Skeletal muscle tissue (tissue), 4 donors: ENCODE results near the gene KRTAP4-6. TPM values are rescaled to one million over a fixed set of nuclear protein-coding genes. Genes with fewer than 3 reads are reported as not detected.
"Not testable (repeated sequence)": the region's sequence is repeated elsewhere in the genome, so short reads cannot be mapped to it uniquely, and the experiment has no call there.

Experiments
- H3K27ac ChIP-seq: one replicate; pipeline ENCODE4 v1.7.0; 2013; ENCODE audit warnings: mild to moderate bottlenecking, low read depth, low read length, inconsistent platforms
- H3K27me3 ChIP-seq, 3 donors: one replicate each; pipeline ENCODE4 v1.7.0; 2013; ENCODE audit warnings: low read length in 3 of 3; ENCODE audit not compliant: control insufficient read depth in 3 of 3, insufficient read depth in 3 of 3
- H3K36me3 ChIP-seq, 3 donors: one replicate each; pipeline ENCODE4 v1.7.0; 2013; ENCODE audit warnings: low read length in 3 of 3; ENCODE audit not compliant: control insufficient read depth in 3 of 3, insufficient read depth in 3 of 3
- H3K4me1 ChIP-seq, 3 donors: one replicate each; pipeline ENCODE4 v1.7.0; 2013; ENCODE audit warnings: low read length in 3 of 3, mild to moderate bottlenecking in 3 of 3; ENCODE audit not compliant: control insufficient read depth in 3 of 3, insufficient read depth in 3 of 3
- H3K4me3 ChIP-seq, 3 donors: one replicate each; pipeline ENCODE4 v1.7.0; 2013; ENCODE audit warnings: low read length in 3 of 3
- H3K9ac ChIP-seq, 3 donors: one replicate each; pipeline ENCODE4 v1.7.0; 2013; ENCODE audit warnings: low read length in 3 of 3, mild to moderate bottlenecking in 3 of 3, moderate library complexity in 2 of 3, low read depth in 1 of 3
- H3K9me3 ChIP-seq, 3 donors: one replicate each; pipeline ENCODE4 v1.7.0; 2013; ENCODE audit warnings: low read length in 3 of 3; ENCODE audit not compliant: control insufficient read depth in 3 of 3
- total RNA-seq: library from RNA; depleted of rRNA; stranded (reverse); fragments of >200 nt; gene quantifications from one replicate; pipeline ENCODE4 v1.2.3, GENCODE V29; 2014
- donor health status: Osteomylitis.

KRTAP4-6 gene
- not detected for total RNA-seq

- Histone ChIP-seq H3K9ac (no peak within 1 kb of the TSS), H3K4me3 (no peak within 1 kb of the TSS), H3K9me3 (peaks cover 0 to 5% (median 0%) of the 10 kb centered on the region in 3 donors), H3K36me3 (no peaks in the 10 kb centered on the region), H3K4me1 (no peaks in the 10 kb centered on the region), H3K27me3 (peaks cover 0 to 4% (median 3%) of the 10 kb centered on the region in 3 donors), H3K27ac (no peak within 1 kb of the TSS)
Measured at GRCh38 chr17:41140360-41141131, at the start of gene KRTAP4-6. KRTAP4-6 (minus strand) TSS chr17:41140544; CDS start chr17:41140487, 57 bp downstream.

GRCh38 chr17:41189837-41190318 is 49.5 kb upstream of the KRTAP4-6 start, which contains the start of gene KRTAP9-1:
KRTAP9-1 (plus strand) TSS chr17:41189887; CDS start chr17:41189887, 0 bp downstream.
- not testable (repeated sequence) for H3K9me3 ChIP-seq, H3K36me3 ChIP-seq, H3K4me1 ChIP-seq, H3K4me3 ChIP-seq, H3K9ac ChIP-seq, H3K27ac ChIP-seq
- peaks cover 3 to 11% (median 10%) of the 10 kb centered on the region in 3 donors for H3K27me3 ChIP-seq

DNA sequence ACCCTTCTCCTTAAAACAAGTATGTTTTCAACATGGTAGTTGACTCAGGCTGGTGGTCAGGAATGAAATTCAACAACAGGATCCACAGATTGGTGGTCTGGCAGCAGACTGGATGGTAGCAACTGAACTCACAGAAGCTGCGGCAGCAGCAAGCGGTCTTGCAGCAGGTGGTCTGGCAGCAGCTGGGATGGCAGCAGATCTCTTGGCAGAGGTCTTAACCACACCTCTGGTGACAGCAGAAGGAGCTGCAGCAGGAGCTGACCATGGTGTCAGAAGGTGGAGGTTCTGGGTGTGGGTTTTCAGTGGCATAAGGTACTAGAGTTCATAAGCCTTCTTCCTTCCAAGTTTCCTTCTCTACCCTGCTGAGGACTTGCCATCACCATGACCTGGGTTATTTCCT is 46.5 kb upstream of the KRTAP4-6 start:
- Histone ChIP-seq H3K36me3 (no peaks in the 10 kb centered on the region), H3K27ac (no peak overlapping the region), H3K9ac (no peak overlapping the region), H3K27me3 (peaks cover 3 to 16% (median 10%) of the 10 kb centered on the region in 3 donors), H3K4me3 (no peak overlapping the region), H3K9me3 (no peaks in the 10 kb centered on the region), H3K4me1 (no peaks in the 10 kb centered on the region)

DNA sequence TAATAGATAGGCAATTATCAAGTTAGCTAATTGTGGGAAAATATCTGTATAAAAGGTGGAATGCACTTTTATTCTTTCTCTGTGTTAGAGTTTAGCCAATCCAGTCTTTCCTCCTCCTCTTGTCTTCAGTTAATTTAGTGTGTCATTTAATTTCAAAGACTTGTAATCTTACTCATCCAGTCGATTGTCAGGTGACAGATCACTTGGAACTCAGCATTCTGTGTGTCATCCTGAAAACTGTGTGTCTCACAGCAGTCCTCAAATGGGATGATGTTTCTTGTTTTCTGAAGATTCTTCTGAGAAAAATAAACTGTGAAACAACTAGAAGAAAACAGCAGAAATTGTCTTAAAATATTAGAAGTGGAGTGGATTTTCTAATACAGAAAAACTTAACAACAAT is 44.7 kb upstream of the KRTAP4-6 start:
- Histone ChIP-seq H3K27ac (no peak overlapping the region), H3K9me3 (no peaks in the 10 kb centered on the region), H3K4me1 (no peaks in the 10 kb centered on the region), H3K9ac (no peak overlapping the region), H3K4me3 (no peak overlapping the region), H3K27me3 (peaks cover 3 to 11% (median 6%) of the 10 kb centered on the region in 3 donors), H3K36me3 (no peaks in the 10 kb centered on the region)

DNA sequence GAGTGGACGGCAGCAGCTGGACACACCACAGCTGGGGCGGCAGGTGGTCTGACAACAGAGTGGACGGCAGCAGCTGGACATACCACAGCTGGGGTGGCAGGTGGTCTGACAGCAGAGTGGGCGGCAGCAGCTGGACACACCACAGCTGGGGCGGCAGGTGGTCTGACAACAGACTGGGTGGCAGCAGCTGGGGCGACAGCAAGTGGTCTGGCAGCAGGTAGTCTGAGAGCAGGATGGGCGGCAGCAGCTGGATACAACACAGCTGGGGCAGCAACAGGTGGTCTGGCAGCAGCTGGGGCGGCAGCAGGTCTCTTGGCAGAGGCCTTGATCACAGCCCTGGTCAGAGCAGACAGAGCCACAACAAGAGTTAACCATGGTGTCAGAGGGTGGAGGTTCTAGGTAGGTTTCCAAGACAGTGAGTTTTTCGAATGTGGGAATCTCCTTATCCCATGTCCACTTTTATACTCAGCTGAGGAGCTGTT is 44.2 kb upstream of the KRTAP4-6 start, which contains the start of gene KRTAP4-1:
TSS of gene KRTAP4-1 (minus strand) at position 432 of the 482 bp plus-strand sequence. CDS start at position 375, 57 bp downstream.
- Histone ChIP-seq H3K4me3 (no peak within 1 kb of the TSS), H3K4me1 (no peaks in the 10 kb centered on the region), H3K9ac (no peak within 1 kb of the TSS), H3K27ac (no peak within 1 kb of the TSS), H3K27me3 (peaks cover 3 to 9% (median 5%) of the 10 kb centered on the region in 3 donors), H3K36me3 (no peaks in the 10 kb centered on the region), H3K9me3 (no peaks in the 10 kb centered on the region)

GRCh38 chr17:41178843-41179616 is 38.7 kb upstream of the KRTAP4-6 start:
- H3K9me3 ChIP-seq: no peaks in the 10 kb centered on the region

GRCh38 chr17:41178341-41178740 is 38.0 kb upstream of the KRTAP4-6 start:
- Histone ChIP-seq H3K27ac (no peak overlapping the region), H3K27me3 (peaks cover 5 to 9% (median 7%) of the 10 kb centered on the region in 3 donors), H3K4me1 (no peaks in the 10 kb centered on the region), H3K4me3 (no peak overlapping the region), H3K36me3 (no peaks in the 10 kb centered on the region), H3K9ac (no peak overlapping the region), H3K9me3 (no peaks in the 10 kb centered on the region)

More at GRCh38 chr17:41178843-41179616, 38.7 kb upstream of the KRTAP4-6 start:
- Histone ChIP-seq H3K27ac (no peak overlapping the region), H3K27me3 (peaks cover 5 to 9% (median 7%) of the 10 kb centered on the region in 3 donors), H3K4me3 (no peak overlapping the region), H3K9ac (no peak overlapping the region), H3K36me3 (no peaks in the 10 kb centered on the region), H3K4me1 (no peaks in the 10 kb centered on the region)

- Histone ChIP-seq H3K4me3 (no peak within 1 kb of the TSS), H3K27me3 (peaks cover 5 to 9% (median 7%) of the 10 kb centered on the region in 3 donors), H3K9me3 (no peaks in the 10 kb centered on the region), H3K4me1 (no peaks in the 10 kb centered on the region), H3K27ac (no peak within 1 kb of the TSS), H3K9ac (no peak within 1 kb of the TSS), H3K36me3 (no peaks in the 10 kb centered on the region)
Measured at GRCh38 chr17:41177727-41178271, 37.5 kb upstream of the KRTAP4-6 start, which contains the start of gene KRTAP4-2. KRTAP4-2 (minus strand) TSS chr17:41178221; CDS start chr17:41178164, 57 bp downstream.

GRCh38 chr17:41176744-41177387 is 36.5 kb upstream of the KRTAP4-6 start:
- H3K27ac ChIP-seq: no peak overlapping the region
- H3K36me3 ChIP-seq: no peaks in the 10 kb centered on the region
- no peak overlapping the region for H3K4me3 ChIP-seq
- no peak overlapping the region for H3K9ac ChIP-seq
- no peaks in the 10 kb centered on the region for H3K4me1 ChIP-seq
- peaks cover 5 to 9% (median 7%) of the 10 kb centered on the region in 3 donors for H3K27me3 ChIP-seq
- no peaks in the 10 kb centered on the region for H3K9me3 ChIP-seq
